ENCODE data around the gene TTLL6.

TTLL6 gene

DNA sequence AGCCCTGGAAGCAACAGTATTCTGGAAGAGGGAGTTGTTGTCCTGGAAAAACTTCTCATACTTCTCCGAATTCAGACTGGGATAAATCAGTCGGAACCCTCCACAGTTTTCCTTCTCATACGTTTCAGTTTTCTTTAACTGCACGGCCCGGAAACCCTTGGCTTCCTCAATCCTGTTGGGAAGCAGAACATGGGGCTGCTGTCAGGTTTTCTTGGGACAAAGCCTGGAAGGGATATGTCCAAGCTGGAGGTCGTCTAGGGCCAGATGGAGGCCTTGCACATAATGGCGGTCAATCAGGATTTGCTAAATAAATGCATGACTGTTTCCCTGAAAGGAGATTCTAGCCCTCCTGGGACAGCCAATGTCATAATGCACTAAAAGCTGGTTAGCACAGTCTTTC lies 29.2 kb downstream of the TTLL6 start:
- no peaks in the 10 kb centered on the region for H4K20me1 ChIP-seq (ENCODE audit: low read depth, low read length)
- no peaks in the 10 kb centered on the region for H3K27me3 ChIP-seq (ENCODE audit: low read length)
- H3K27ac ChIP-seq (ENCODE audit: low read depth, low read length) = no peak overlapping the region
- H3K9me2 ChIP-seq (replicated peaks; ENCODE audit: insufficient read depth, low read length) = no peaks in the 10 kb centered on the region
- H3K36me3 ChIP-seq (ENCODE audit: low read length) = no peaks in the 10 kb centered on the region
- H3K4me2 ChIP-seq (ENCODE audit: low read depth, low read length, poor library complexity, severe bottlenecking) = no peak overlapping the region
- no peak overlapping the region for H3K9ac ChIP-seq (ENCODE audit: low read length)
- no peaks in the 10 kb centered on the region for H3F3A ChIP-seq (ENCODE audit: insufficient read depth)
- H3K9me3 ChIP-seq (ENCODE audit: insufficient read depth, low read length) = no peaks in the 10 kb centered on the region
- H3K4me3 ChIP-seq (ENCODE audit: insufficient read depth, low read length, poor library complexity, severe bottlenecking) = no peak overlapping the region
- H2AFZ ChIP-seq (ENCODE audit: low read depth, low read length, severe bottlenecking) = no peak overlapping the region
- TF ChIP-seq EZH2phosphoT487 (conservative IDR thresholded peaks at IDR 0.05; ENCODE audit: low read length) = no peak
- TF ChIP-seq, protein P1, sequence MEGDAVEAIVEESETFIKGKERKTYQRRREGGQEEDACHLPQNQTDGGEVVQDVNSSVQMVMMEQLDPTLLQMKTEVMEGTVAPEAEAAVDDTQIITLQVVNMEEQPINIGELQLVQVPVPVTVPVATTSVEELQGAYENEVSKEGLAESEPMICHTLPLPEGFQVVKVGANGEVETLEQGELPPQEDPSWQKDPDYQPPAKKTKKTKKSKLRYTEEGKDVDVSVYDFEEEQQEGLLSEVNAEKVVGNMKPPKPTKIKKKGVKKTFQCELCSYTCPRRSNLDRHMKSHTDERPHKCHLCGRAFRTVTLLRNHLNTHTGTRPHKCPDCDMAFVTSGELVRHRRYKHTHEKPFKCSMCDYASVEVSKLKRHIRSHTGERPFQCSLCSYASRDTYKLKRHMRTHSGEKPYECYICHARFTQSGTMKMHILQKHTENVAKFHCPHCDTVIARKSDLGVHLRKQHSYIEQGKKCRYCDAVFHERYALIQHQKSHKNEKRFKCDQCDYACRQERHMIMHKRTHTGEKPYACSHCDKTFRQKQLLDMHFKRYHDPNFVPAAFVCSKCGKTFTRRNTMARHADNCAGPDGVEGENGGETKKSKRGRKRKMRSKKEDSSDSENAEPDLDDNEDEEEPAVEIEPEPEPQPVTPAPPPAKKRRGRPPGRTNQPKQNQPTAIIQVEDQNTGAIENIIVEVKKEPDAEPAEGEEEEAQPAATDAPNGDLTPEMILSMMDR (IDR thresholded peaks at IDR 0.05; ENCODE audit: insufficient read depth, low read length, poor library complexity, severe bottlenecking) = no peak
- no peaks in the 10 kb centered on the region for H3K79me2 ChIP-seq (ENCODE audit: insufficient read depth, low read length)

DNA sequence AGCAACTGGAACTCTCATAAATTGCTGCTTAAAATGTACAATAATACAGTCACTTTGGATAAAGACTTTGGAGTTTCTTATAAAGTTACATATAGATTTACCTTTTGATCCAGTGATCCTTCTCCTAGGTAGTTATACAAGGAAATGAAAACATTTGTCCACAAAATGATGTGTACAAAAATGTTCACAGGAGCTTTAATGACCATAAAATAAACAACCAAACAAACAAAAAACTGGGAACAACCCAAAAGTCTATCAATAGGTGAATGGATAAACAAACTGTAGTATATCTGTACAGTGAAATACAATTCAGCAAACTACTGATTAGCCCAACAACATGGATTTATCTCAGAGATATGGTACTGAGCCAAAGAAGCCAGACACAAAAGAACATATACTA lies 37.6 kb downstream of the TTLL6 start:
- H3K9me2 ChIP-seq (replicated peaks; ENCODE audit: insufficient read depth, low read length) = no peaks in the 10 kb centered on the region
- no peak overlapping the region for H3K4me2 ChIP-seq (ENCODE audit: low read depth, low read length, poor library complexity, severe bottlenecking)
- H3F3A ChIP-seq (ENCODE audit: insufficient read depth) = no peaks in the 10 kb centered on the region
- no peaks in the 10 kb centered on the region for H3K27me3 ChIP-seq (ENCODE audit: low read length)
- H2AFZ ChIP-seq (ENCODE audit: low read depth, low read length, severe bottlenecking) = no peak overlapping the region
- no peaks in the 10 kb centered on the region for H4K20me1 ChIP-seq (ENCODE audit: low read depth, low read length)
- no peaks in the 10 kb centered on the region for H3K36me3 ChIP-seq (ENCODE audit: low read length)
- H3K27ac ChIP-seq (ENCODE audit: low read depth, low read length) = no peak overlapping the region
- no peak for TF ChIP-seq EZH2phosphoT487 (conservative IDR thresholded peaks at IDR 0.05; ENCODE audit: low read length)
- TF ChIP-seq, protein P1 (IDR thresholded peaks at IDR 0.05; ENCODE audit: insufficient read depth, low read length, poor library complexity, severe bottlenecking) = no peak
- H3K9me3 ChIP-seq (ENCODE audit: insufficient read depth, low read length) = no peaks in the 10 kb centered on the region
- H3K4me3 ChIP-seq (ENCODE audit: insufficient read depth, low read length, poor library complexity, severe bottlenecking) = no peak overlapping the region
- no peaks in the 10 kb centered on the region for H3K79me2 ChIP-seq (ENCODE audit: insufficient read depth, low read length)
- no peak overlapping the region for H3K9ac ChIP-seq (ENCODE audit: low read length)

GRCh38 chr17:48776602-48777001 lies 40.4 kb downstream of the TTLL6 start:
- no peaks in the 10 kb centered on the region for H4K20me1 ChIP-seq (ENCODE audit: low read depth, low read length)
- no peak overlapping the region for H2AFZ ChIP-seq (ENCODE audit: low read depth, low read length, severe bottlenecking)
- H3K9me2 ChIP-seq (replicated peaks; ENCODE audit: insufficient read depth, low read length) = no peaks in the 10 kb centered on the region
- no peaks in the 10 kb centered on the region for H3K79me2 ChIP-seq (ENCODE audit: insufficient read depth, low read length)
- no peak overlapping the region for H3K4me3 ChIP-seq (ENCODE audit: insufficient read depth, low read length, poor library complexity, severe bottlenecking)
- no peaks in the 10 kb centered on the region for H3K9me3 ChIP-seq (ENCODE audit: insufficient read depth, low read length)
- no peaks in the 10 kb centered on the region for H3K36me3 ChIP-seq (ENCODE audit: low read length)
- H3K9ac ChIP-seq (ENCODE audit: low read length) = no peak overlapping the region
- no peaks in the 10 kb centered on the region for H3F3A ChIP-seq (ENCODE audit: insufficient read depth)
- no peak overlapping the region for H3K27ac ChIP-seq (ENCODE audit: low read depth, low read length)
- H3K27me3 ChIP-seq (ENCODE audit: low read length) = no peaks in the 10 kb centered on the region
- H3K4me2 ChIP-seq (ENCODE audit: low read depth, low read length, poor library complexity, severe bottlenecking) = no peak overlapping the region
- TF ChIP-seq, protein P1 (IDR thresholded peaks at IDR 0.05; ENCODE audit: insufficient read depth, low read length, poor library complexity, severe bottlenecking) = no peak
- TF ChIP-seq EZH2phosphoT487 (conservative IDR thresholded peaks at IDR 0.05; ENCODE audit: low read length) = no peak
